HL-60/S4 treated with retinoic acid at 250 ng/mL for 4 days and 3 days (cell line): ENCODE results near the gene GNG11.

ENCODE experiments used
- in situ Hi-C: fragments of 300-500 bp; cut with MboI; formaldehyde crosslinking; loops from 2 replicates; pipeline ENCODE4 v1.7.0; 2022; ENCODE audit warnings: low sequenced_read_pairs

The GNG11 gene

GRCh38 chr7:93921607-93922566 is at the start of gene GNG11:
TSS of gene GNG11 (plus strand) at chr7:93921735. CDS start at chr7:93922138, 403 bp downstream.
- in situ Hi-C loops = no loop called here

GRCh38 chr7:93873998-93874574 is 47.4 kb upstream of the GNG11 start:
- in situ Hi-C loops = no loop called here

GRCh38 chr7:93877742-93878141 is 43.8 kb upstream of the GNG11 start:
- in situ Hi-C loops = no loop called here

DNA sequence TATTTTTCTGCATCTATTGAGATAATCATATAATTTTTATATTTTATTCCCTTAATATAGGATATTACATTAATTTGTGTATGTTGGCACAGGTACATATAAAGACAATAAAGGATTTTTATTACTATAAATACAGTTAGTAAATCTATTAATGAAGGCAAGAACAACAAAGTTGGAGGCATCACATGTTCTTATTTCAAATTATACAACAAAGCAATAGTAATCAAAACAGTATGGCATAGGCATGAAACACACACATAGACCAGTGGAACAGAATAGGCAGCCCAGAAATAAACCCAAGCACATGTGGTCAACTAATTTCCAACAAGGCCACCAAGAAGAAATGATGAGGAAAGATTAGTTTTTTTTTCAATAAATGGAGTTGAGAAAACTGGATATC is 42.2 kb upstream of the GNG11 start:
- in situ Hi-C loops = no loop called here

- in situ Hi-C loops = no loop called here
Measured at GRCh38 chr7:93882468-93882867, 39.1 kb upstream of the GNG11 start.

GRCh38 chr7:93883078-93883916 is 38.2 kb upstream of the GNG11 start:
- in situ Hi-C loops = no loop called here

GRCh38 chr7:93883917-93884345 is 37.6 kb upstream of the GNG11 start:
- in situ Hi-C loops = no loop called here

- in situ Hi-C loops = no loop called here
Measured at GRCh38 chr7:93884541-93884940, 37.0 kb upstream of the GNG11 start.

DNA sequence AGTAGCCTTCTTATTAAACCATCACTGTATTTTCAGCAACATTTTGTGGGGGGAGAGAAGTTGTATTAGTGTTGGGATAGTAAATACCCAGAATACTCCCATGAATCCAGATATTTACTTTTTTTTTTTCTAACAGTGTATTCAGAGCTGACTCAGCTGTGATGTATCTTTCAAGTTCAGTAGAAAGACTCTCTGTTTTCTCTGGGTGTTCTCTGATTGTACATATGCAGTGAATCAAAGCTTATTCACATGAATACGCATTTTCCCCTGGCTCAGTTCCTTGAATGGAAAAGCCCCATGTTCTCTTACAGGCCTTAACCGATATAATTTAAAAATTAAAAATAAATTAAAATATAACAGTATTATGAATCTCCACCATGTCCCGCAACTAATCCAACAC is 32.3 kb upstream of the GNG11 start:
- in situ Hi-C loops = no loop called here

- in situ Hi-C loops = no loop called here
Measured at GRCh38 chr7:93890041-93890463, 31.5 kb upstream of the GNG11 start.

- in situ Hi-C loops = no loop called here
Measured at GRCh38 chr7:93890464-93891068, 31.0 kb upstream of the GNG11 start, which contains the start of gene TFPI2. TSS of gene TFPI2 (minus strand) at chr7:93890753. CDS start at chr7:93890678, 75 bp downstream.

GRCh38 chr7:93894426-93894825 is 27.1 kb upstream of the GNG11 start:
- in situ Hi-C loops = no loop called here

DNA sequence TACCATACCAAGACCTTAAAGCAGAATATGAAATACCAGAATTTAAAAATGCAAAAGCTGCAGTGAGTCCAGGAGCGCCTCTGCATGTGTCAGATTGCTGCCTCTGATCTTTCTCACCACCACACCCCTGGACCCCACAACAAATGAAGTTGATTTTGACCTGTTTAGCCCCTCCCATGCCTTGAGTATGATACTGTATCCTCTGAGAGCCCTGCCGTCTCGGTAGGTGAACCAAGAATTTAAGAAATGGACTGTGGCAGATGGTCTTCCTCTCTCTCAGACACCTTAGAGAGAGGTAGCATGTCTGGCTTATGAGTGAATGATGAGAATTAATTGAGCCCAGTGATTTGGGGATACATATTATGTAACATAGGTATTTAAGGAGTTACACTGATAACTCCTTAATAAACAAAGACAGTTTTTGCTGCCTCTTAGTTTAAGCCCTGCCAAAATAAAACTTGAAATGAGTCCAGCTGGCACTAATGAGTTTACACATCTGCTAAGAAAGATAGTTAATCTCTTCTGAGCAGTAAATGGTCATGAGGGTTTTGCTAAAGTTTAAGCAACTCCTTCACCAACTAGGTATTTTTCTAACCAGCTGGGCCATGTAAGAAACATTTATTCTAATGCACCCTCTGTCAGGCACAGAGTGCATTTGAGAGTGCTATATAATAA is 26.4 kb upstream of the GNG11 start:
- in situ Hi-C loops = no loop called here

DNA sequence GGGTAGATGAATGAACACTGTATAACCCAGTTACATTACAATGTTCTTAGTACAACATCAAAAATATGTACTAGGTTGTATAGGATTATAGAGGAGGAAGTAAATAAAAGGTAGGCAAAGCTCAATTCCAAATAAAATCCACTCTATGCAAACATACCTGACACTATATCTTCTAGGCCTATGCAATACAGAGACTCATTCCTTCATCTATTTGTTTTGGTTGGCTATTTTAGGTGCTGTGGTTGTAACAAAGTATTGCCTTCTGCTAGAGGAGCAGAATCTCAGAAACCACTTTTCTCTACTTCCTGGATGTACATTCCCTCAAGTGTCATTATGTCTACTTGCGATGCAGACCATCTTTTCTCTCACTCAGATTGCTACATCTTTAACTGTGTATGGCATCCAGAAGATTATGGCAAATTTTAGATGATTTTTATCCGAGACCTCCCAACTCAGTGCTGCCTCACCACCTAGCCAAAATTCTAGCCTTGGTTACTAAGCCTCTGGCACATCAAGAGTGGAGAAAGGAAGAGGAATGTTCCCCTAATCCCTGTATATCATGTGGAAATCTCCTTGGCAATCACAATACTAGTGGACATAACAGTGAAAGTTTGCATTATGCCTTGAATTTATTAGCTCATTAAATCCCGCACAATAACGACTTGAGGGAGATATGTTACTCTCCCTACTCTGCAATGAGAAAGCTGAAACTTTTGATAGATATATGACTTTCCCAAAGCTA is 25.5 kb upstream of the GNG11 start:
- in situ Hi-C loops = no loop called here

- in situ Hi-C loops = no loop called here
Measured at GRCh38 chr7:93897680-93898079, 23.9 kb upstream of the GNG11 start.

- in situ Hi-C loops = no loop called here
Measured at GRCh38 chr7:93902777-93903423, 18.6 kb upstream of the GNG11 start.

- in situ Hi-C loops = no loop called here
Measured at GRCh38 chr7:93906267-93906666, 15.3 kb upstream of the GNG11 start, which contains the start of gene GNGT1. TSS of gene GNGT1 (plus strand) at chr7:93906567. CDS start at chr7:93906747, 180 bp downstream.

GRCh38 chr7:93910076-93910994 is 11.2 kb upstream of the GNG11 start:
- in situ Hi-C loops = no loop called here
